Uterus (tissue), 2 donors: ENCODE results near the gene MAML2.

Experiments
- CTCF ChIP-seq, 4 experiments: fragments of 200-600 bp in 2 of 4; fragments of 450-650 bp in 2 of 4; sonication (generic) in 2 of 4; IDR thresholded peaks; one replicate each; pipeline ENCODE4 v1.5.1; 2016 to 2019; ENCODE audit warnings: antibody characterized with exemption in 4 of 4, mild to moderate bottlenecking in 2 of 4, moderate library complexity in 1 of 4
- POLR2A ChIP-seq, 2 donors: fragments of 450-650 bp; IDR thresholded peaks; one replicate each; pipeline ENCODE4 v1.6.1; 2016; ENCODE audit warnings: antibody characterized with exemption in 2 of 2, mild to moderate bottlenecking in 1 of 2, moderate library complexity in 1 of 2

- no peak for TF ChIP-seq CTCF (IDR thresholded peaks at IDR 0.05)
- no peak for TF ChIP-seq POLR2A (IDR thresholded peaks at IDR 0.05)
These were observed 237.1 kb downstream of the MAML2 start for GRCh38 chr11:96105944-96106343.
